NCI-H1092 treated with DMSO at 0.1 percent for 48 hours (cell line): ENCODE data around the gene SLC25A21.
"Not testable (repeated sequence)": the region's sequence is repeated elsewhere in the genome, so short reads cannot be mapped to it uniquely, and the experiment has no call there.

Experiments
- DNase-seq: peaks from one replicate; lab custom pipeline; 2025; lab: John Stamatoyannopoulos, UW

SLC25A21 gene

GRCh38 chr14:37186865-37187264, 14.5 kb upstream of the SLC25A21 start:
- no peak for DNase-seq

GRCh38 chr14:37185670-37186069, 13.3 kb upstream of the SLC25A21 start:
- no peak for DNase-seq

GRCh38 chr14:37184520-37184919, 12.1 kb upstream of the SLC25A21 start:
- DNase-seq, result not testable (repeated sequence)

GRCh38 chr14:37181441-37181840, 9.0 kb upstream of the SLC25A21 start:
- no peak for DNase-seq

GRCh38 chr14:37180886-37181285, 8.5 kb upstream of the SLC25A21 start:
- DNase-seq, result not testable (repeated sequence)

- DNase-seq, result no peak
Observed at GRCh38 chr14:37179896-37180502, 7.6 kb upstream of the SLC25A21 start.

- no peak for DNase-seq
Observed at GRCh38 chr14:37172936-37173614, 669 bp upstream of the SLC25A21 start.

- DNase-seq, result no peak
Observed at GRCh38 chr14:37171678-37172023, 755 bp downstream of the SLC25A21 start.

- no peak for DNase-seq
Observed at GRCh38 chr14:37170993-37171392, 1.4 kb downstream of the SLC25A21 start.

GRCh38 chr14:37170237-37170636, 2.2 kb downstream of the SLC25A21 start:
- DNase-seq, result no peak

- no peak for DNase-seq
Observed at GRCh38 chr14:37168721-37169120, 3.7 kb downstream of the SLC25A21 start.

- DNase-seq, result no peak
Observed at GRCh38 chr14:37167151-37168047, 5.0 kb downstream of the SLC25A21 start.

- no peak for DNase-seq
Observed at GRCh38 chr14:37165794-37166193, 6.6 kb downstream of the SLC25A21 start.

- DNase-seq, result not testable (repeated sequence)
Observed at GRCh38 chr14:37162307-37162706, 10.1 kb downstream of the SLC25A21 start.

- no peak for DNase-seq
Observed at GRCh38 chr14:37157987-37158386, 14.4 kb downstream of the SLC25A21 start.

GRCh38 chr14:37153483-37153882, 18.9 kb downstream of the SLC25A21 start:
- DNase-seq, result no peak

- no peak for DNase-seq
Observed at GRCh38 chr14:37153005-37153404, 19.4 kb downstream of the SLC25A21 start.

GRCh38 chr14:37150414-37150813, 22.0 kb downstream of the SLC25A21 start:
- peak; percentile 72 for DNase-seq

- no peak for DNase-seq
Observed at GRCh38 chr14:37147310-37147880, 25.0 kb downstream of the SLC25A21 start.

- DNase-seq, result not testable (repeated sequence)
Observed at GRCh38 chr14:37146438-37146837, 26.0 kb downstream of the SLC25A21 start.

- no peak for DNase-seq
Observed at GRCh38 chr14:37145395-37145794, 27.0 kb downstream of the SLC25A21 start.

GRCh38 chr14:37144729-37145363, 27.6 kb downstream of the SLC25A21 start:
- no peak for DNase-seq
